ENCODE measurements around the gene GNGT1. TPM values are rescaled to one million over a fixed set of nuclear protein-coding genes. Genes with fewer than 3 reads are reported as not detected.

The GNGT1 gene
- total and polyA plus RNA-seq, 2 donors (not counting 3 experiments of a cell fraction or from before 2014, with no cell fraction given) = not detected

DNA sequence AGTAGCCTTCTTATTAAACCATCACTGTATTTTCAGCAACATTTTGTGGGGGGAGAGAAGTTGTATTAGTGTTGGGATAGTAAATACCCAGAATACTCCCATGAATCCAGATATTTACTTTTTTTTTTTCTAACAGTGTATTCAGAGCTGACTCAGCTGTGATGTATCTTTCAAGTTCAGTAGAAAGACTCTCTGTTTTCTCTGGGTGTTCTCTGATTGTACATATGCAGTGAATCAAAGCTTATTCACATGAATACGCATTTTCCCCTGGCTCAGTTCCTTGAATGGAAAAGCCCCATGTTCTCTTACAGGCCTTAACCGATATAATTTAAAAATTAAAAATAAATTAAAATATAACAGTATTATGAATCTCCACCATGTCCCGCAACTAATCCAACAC lies 17.1 kb upstream of the GNGT1 start:
- Histone ChIP-seq H3K9me1 (replicated peaks; ENCODE audit: control insufficient read depth, extremely low read depth, insufficient read depth, low read length) (no peaks in the 10 kb centered on the region), H3K4me3 (replicated peaks in 1 of 3; ENCODE audit: insufficient read depth in 1 of 3, low read depth in 1 of 3, low read length in 3 of 3) (no peak overlapping the region), H3K4me1 (ENCODE audit: control insufficient read depth, extremely low read depth, insufficient read depth, low read length) (peaks cover 14% of the 10 kb centered on the region), H4K20me1 (replicated peaks; ENCODE audit: control insufficient read depth, extremely low read depth, insufficient read depth, low read length) (no peaks in the 10 kb centered on the region), H3K9me3 (replicated peaks; ENCODE audit: control insufficient read depth, insufficient read depth, low read length) (no peaks in the 10 kb centered on the region), H3K36me3 (ENCODE audit: control insufficient read depth in 2 of 2, extremely low read depth in 1 of 2, insufficient read depth in 2 of 2, low read length in 2 of 2) (no peaks in the 10 kb centered on the region), H2AFZ (ENCODE audit: low read depth, low read length) (no peak overlapping the region), H3K9ac (replicated peaks; ENCODE audit: extremely low read depth, insufficient read depth, low read length) (no peak overlapping the region), H3K4me2 (ENCODE audit: insufficient read depth, low read length) (no peak overlapping the region), H3K79me2 (ENCODE audit: control insufficient read depth, insufficient read depth, low read length) (no peaks in the 10 kb centered on the region), H3K27me3 (ENCODE audit: control insufficient read depth in 2 of 2, insufficient read depth in 2 of 2, low read length in 2 of 2) (peaks cover 0 to 3% of the 10 kb centered on the region in 2 experiments), H3K27ac (ENCODE audit: insufficient read depth, low read depth, low read length) (no peak overlapping the region)
- no TSS peak for BruUV-seq (replicated peaks)
- intact Hi-C loops (cut with micrococcal nuclease) = no loop called here
- FAIRE-seq (no peak), DNase-seq (ENCODE audit: low read depth, low spot score) (no peak)
- dilution Hi-C loops (cut with MboI; ENCODE audit: extremely low pct_ligation_motif_present, low sequenced_read_pairs) = no loop called here
- ChIA-PET POLR2A (no interaction called here), CTCF (interaction anchor here (1.9 to 5.0 kb wide), 2 partner anchors 14 to 198 kb away, joined by 10 to 18 read pairs; no protein-coding TSS in a partner anchor)
- no peak for TF ChIP-seq JUN (IDR thresholded peaks at IDR 0.05; ENCODE audit: borderline replicate concordance, insufficient read depth, insufficient read length, low read depth)
- TF ChIP-seq, protein P1, sequence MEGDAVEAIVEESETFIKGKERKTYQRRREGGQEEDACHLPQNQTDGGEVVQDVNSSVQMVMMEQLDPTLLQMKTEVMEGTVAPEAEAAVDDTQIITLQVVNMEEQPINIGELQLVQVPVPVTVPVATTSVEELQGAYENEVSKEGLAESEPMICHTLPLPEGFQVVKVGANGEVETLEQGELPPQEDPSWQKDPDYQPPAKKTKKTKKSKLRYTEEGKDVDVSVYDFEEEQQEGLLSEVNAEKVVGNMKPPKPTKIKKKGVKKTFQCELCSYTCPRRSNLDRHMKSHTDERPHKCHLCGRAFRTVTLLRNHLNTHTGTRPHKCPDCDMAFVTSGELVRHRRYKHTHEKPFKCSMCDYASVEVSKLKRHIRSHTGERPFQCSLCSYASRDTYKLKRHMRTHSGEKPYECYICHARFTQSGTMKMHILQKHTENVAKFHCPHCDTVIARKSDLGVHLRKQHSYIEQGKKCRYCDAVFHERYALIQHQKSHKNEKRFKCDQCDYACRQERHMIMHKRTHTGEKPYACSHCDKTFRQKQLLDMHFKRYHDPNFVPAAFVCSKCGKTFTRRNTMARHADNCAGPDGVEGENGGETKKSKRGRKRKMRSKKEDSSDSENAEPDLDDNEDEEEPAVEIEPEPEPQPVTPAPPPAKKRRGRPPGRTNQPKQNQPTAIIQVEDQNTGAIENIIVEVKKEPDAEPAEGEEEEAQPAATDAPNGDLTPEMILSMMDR (IDR thresholded peaks at IDR 0.05; ENCODE audit: extremely low read depth in 1 of 2, insufficient read depth in 1 of 2, low read depth in 1 of 2, low read length in 2 of 2) = no peak
- no peak for TF ChIP-seq GATA2 (IDR thresholded peaks at IDR 0.05; ENCODE audit: insufficient read depth, insufficient read length, low read depth, low read length)
- no peak for TF ChIP-seq POLR2AphosphoS5 (IDR thresholded peaks at IDR 0.05; ENCODE audit: insufficient read depth, low read depth, low read length)
- no peak for TF ChIP-seq MYC (IDR thresholded peaks at IDR 0.05; ENCODE audit: low read depth, low read length)
- no peak for TF ChIP-seq POLR2A (IDR thresholded peaks at IDR 0.05; ENCODE audit: low read depth, low read length)
- TF ChIP-seq MAX (IDR thresholded peaks at IDR 0.05; ENCODE audit: insufficient read depth, insufficient read length) = no peak
- TF ChIP-seq EZH2 (IDR thresholded peaks at IDR 0.05; ENCODE audit: borderline replicate concordance, low read depth, low read length, severe bottlenecking) = no peak
- TF ChIP-seq FOS (IDR thresholded peaks at IDR 0.05; ENCODE audit: borderline replicate concordance, insufficient read depth, low read length) = no peak

Measured in endothelial cell of umbilical vein (primary cell).